ENCODE results near the gene ACBD3. TPM values are rescaled to one million over a fixed set of nuclear protein-coding genes. Genes with fewer than 3 reads are reported as not detected.
A peak's percentile ranks its signal among the peaks of the same experiment; 100 is the strongest.

Gene ACBD3
- total and polyA plus RNA-seq, 2 of the 8 experiments (the other 6 are each of a cell fraction or from before 2014, with no cell fraction given) = 8.4 to 29.4 TPM

DNA sequence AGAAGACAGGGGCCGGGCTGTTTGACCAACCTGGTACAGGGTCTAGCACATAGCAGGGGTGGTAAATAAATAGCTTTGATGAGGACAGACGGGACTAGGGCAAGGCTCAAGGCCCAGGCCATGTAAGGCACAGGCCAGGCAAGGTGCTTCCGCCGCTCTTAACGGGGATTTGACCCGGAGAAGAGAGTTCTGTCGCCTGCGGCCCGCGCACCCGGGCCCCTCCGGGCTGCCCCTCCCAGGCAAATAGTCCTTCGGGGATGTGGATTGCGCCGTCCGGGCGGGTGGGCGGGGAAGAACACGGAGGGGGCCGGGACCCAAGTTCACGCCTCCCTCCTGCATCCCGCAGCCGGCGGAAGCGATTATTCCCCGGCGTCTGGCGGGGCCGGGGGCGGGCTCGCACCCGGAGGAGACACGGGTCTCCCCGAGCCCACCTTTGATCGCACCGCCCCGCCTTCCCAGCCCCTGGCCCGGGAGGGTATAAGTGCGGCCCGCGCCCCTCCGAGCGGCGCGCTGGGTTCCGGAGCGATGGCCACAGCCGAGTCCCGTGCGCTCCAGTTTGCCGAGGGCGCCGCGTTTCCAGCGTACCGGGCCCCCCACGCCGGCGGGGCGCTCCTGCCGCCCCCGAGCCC lies 36.7 kb upstream of the ACBD3 start, which contains the start of gene MIXL1:
TSS of gene MIXL1 (plus strand) at position 508 of the 629 bp plus-strand sequence. CDS start at position 526, 18 bp downstream.
- no peak within 1 kb of the TSS for H3K14ac ChIP-seq (ENCODE audit: insufficient read length)
- H3K4ac ChIP-seq (replicated peaks; ENCODE audit: insufficient read length, low read depth, low read length) = no peak within 1 kb of the TSS
- POLR2A ChIA-PET (ENCODE audit: partially characterized antibody) = interaction anchor here (0.9 to 1.6 kb wide), 5 partner anchors 13 to 100 kb away, joined by 3 to 5 read pairs (median 4); no protein-coding TSS in a partner anchor
- no peak within 1 kb of the TSS for H4K91ac ChIP-seq (replicated peaks; ENCODE audit: insufficient read length, low read length)
- H4K20me1 ChIP-seq (replicated peaks in 1 of 2; ENCODE audit: control insufficient read depth in 1 of 2, insufficient read depth in 2 of 2, low read length in 2 of 2) = no peaks in the 10 kb centered on the region
- no peak within 1 kb of the TSS for H3K56ac ChIP-seq (replicated peaks; ENCODE audit: insufficient read length, low read depth, low read length)
- no peak within 1 kb of the TSS for H2BK12ac ChIP-seq (ENCODE audit: low read depth, low read length)
- H2BK15ac ChIP-seq (ENCODE audit: low read length) = no peak within 1 kb of the TSS
- 7% methylated on average over 17 of the region's 62 CpGs; no CpG with 5 or more reads in 1 of the 2 experiments for WGBS, 2 experiments (ENCODE audit: extremely low coverage in 1 of 2, insufficient coverage in 1 of 2, insufficient read length in 1 of 2, insufficient replicate concordance in 2 of 2, low coverage in 1 of 2, low lambda C conversion rate in 2 of 2, missing lambda C conversion rate in 1 of 2)
- no peak within 1 kb of the TSS for H3K23ac ChIP-seq (ENCODE audit: insufficient read length)
- peak within 1 kb of the TSS; percentile 76 for H4K8ac ChIP-seq (ENCODE audit: extremely low read depth, insufficient read depth, low read length)
- peak within 1 kb of the TSS; percentile 13 to 69 (median 46); a peak in 3 of 7 replicates for H3K9ac ChIP-seq (replicated peaks in 1 of 4; ENCODE audit: extremely low read depth in 1 of 4, low read depth in 3 of 4, low read length in 3 of 4)
- no peak within 1 kb of the TSS for H2BK20ac ChIP-seq (ENCODE audit: low read length)
- no peak within 1 kb of the TSS for H2BK120ac ChIP-seq (replicated peaks; ENCODE audit: low read depth, low read length)
- TF ChIP-seq PHF8 (conservative IDR thresholded peaks at IDR 0.05; ENCODE audit: low read depth, low read length) (0 out of 2 replicates have a peak, but pooled peaks have one; percentile 36), SUZ12 (IDR thresholded peaks at IDR 0.05; ENCODE audit: low read length) (0 out of 2 replicates have a peak, but pooled peaks have one; percentile 10), RBBP5 (IDR thresholded peaks at IDR 0.05; ENCODE audit: borderline replicate concordance, low read depth, low read length) (0 out of 2 replicates have a peak, but pooled peaks have one; percentile 7), GABPA (IDR thresholded peaks at IDR 0.05; ENCODE audit: borderline replicate concordance, insufficient read depth, low read length) (peak; percentile 6; the same call in 1 of the 2 replicates), JUN (IDR thresholded peaks at IDR 0.05; ENCODE audit: low read depth, low read length) (no peak), KDM4A (IDR thresholded peaks at IDR 0.05; ENCODE audit: low read depth, low read length, severe bottlenecking) (peak; percentile 91), TAF1 (IDR thresholded peaks at IDR 0.05; ENCODE audit: low read depth, low read length) (no peak; the same call in 1 of the 2 replicates), NRF1 (IDR thresholded peaks at IDR 0.05; ENCODE audit: low read depth, low read length) (no peak), SRF (IDR thresholded peaks at IDR 0.05; ENCODE audit: low read depth, low read length) (0 out of 2 replicates have a peak, but pooled peaks have one; percentile 36), ASH2L (IDR thresholded peaks at IDR 0.05; ENCODE audit: low read length) (peak; percentile 8), JUND (IDR thresholded peaks at IDR 0.05; ENCODE audit: low read length) (no peak)
- H4K5ac ChIP-seq (ENCODE audit: insufficient read length, low read depth, low read length) = no peak within 1 kb of the TSS
- no peak within 1 kb of the TSS for H2BK5ac ChIP-seq (ENCODE audit: low read depth, low read length)
- H3K27ac ChIP-seq (ENCODE audit: low read depth, low read length) = no peak within 1 kb of the TSS
- no peaks in the 10 kb centered on the region for H3K36me3 ChIP-seq (ENCODE audit: control insufficient read depth in 2 of 4, insufficient read depth in 4 of 4, low read length in 3 of 4)
- CTCF ChIA-PET (ENCODE audit: partially characterized antibody) = interaction anchor here (0.6 to 10.5 kb wide), 7 partner anchors 12 to 102 kb away, joined by 3 to 103 read pairs (median 5); no protein-coding TSS in a partner anchor
- FAIRE-seq = no peak
- H3K4me2 ChIP-seq (ENCODE audit: insufficient read depth in 1 of 2, low read depth in 2 of 2, low read length in 2 of 2) = peak within 1 kb of the TSS; percentile 55 to 80
- H3K79me2 ChIP-seq (ENCODE audit: control insufficient read depth in 1 of 2, insufficient read depth in 2 of 2, low read length in 2 of 2) = no peaks in the 10 kb centered on the region
- H3K79me1 ChIP-seq (ENCODE audit: low read depth, low read length) = no peaks in the 10 kb centered on the region
- H3K27me3 ChIP-seq (replicated peaks in 1 of 4; ENCODE audit: control insufficient read depth in 3 of 4, extremely low read depth in 1 of 4, insufficient read depth in 3 of 4, low read length in 3 of 4) = peaks cover 0 to 23% (median 18%) of the 10 kb centered on the region in 4 experiments; a peak in 6 of 7 replicates
- peaks cover 6% of the 10 kb centered on the region; the same call in 1 of the 2 replicates for H3K23me2 ChIP-seq (ENCODE audit: low read depth, low read length)
- DNase-seq (ENCODE audit: low read depth in 1 of 2, low spot score in 2 of 2) = peak in 1 of 2 experiments; percentile 76
- H3K4me3 ChIP-seq (ENCODE audit: extremely low read depth in 1 of 4, insufficient read depth in 2 of 4, low read depth in 3 of 4, low read length in 4 of 4) = peak within 1 kb of the TSS; percentile 34 to 69 (median 60)
- H2AK5ac ChIP-seq (ENCODE audit: low read depth, low read length) = no peak within 1 kb of the TSS
- peak within 1 kb of the TSS; percentile 16; the same call in 1 of the 2 replicates for H2AFZ ChIP-seq (ENCODE audit: low read length)
- H3K4me1 ChIP-seq (replicated peaks in 1 of 4; ENCODE audit: control insufficient read depth in 3 of 4, insufficient read depth in 4 of 4, low read length in 3 of 4) = peaks cover 0 to 7% (median 0%) of the 10 kb centered on the region in 4 experiments; a peak in 3 of 7 replicates
- H3K9me3 ChIP-seq (ENCODE audit: insufficient read depth in 2 of 2, low read depth in 1 of 2, low read length in 1 of 2) = no peaks in the 10 kb centered on the region
- H3K18ac ChIP-seq (ENCODE audit: extremely low read depth, low read length) = no peak within 1 kb of the TSS; the same call in none of the 2 replicates
